Measurements from ENCODE around the gene E2F1. TPM values are rescaled to one million over a fixed set of nuclear protein-coding genes. Genes with fewer than 3 reads are reported as not detected.

Gene E2F1
- total and polyA plus RNA-seq, 2 donors (not counting 1 experiment from before 2014, with no cell fraction given): 2.4 to 2.7 TPM

DNA sequence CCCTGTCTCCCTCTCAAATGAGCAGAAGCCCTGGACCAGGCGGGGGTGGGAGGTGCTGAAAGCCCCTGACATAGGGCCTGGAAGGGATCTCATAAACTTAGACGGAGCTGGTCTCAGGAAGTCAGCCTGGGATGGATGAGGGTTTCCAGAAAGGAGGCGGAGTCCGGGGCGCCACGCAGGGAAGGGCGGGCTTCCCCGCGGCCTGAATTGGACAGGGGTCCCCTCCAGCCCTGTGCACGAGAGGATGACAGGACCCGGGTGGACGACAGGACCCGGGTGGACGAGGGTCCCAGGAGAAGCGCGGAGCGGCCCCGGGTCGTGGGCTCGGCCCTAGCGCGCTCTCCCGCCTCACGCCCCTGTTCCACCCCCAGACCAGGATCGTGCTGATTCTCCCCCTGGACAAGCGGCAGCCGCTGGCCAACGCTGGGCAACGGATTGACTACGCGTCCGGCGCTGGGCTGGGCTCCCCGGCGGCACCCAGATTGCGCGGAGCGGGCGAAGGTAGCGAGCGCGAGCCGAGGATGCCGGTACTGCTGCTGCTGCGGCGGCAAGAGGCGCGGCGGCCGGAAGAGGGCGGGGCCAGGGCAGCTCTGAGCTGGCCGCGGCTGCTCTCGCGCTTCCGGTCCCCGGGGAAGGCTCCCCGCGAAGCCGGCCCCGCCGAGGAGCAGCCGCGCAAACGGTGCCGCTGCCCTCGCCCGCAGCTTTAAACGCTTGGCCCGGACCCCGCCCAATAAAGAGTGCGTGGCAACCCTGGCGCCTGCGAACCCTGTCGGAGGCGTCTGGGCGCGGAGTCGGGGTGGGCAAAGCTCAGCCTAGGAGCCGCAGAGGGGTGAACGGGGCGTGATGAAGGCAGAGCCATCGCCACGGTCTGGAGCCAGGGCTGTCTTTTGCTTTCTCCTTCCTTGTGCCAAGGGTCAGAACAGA lies 22.8 kb downstream of the E2F1 start:
- no peaks in the 10 kb centered on the region for H4K20me1 ChIP-seq (ENCODE audit: control insufficient read depth, insufficient read depth, low read length, poor library complexity, severe bottlenecking)
- peak overlapping the region; percentile 74 for H3K9ac ChIP-seq (ENCODE audit: low read length)
- peak overlapping the region; percentile 90 for H3K4me2 ChIP-seq (replicated peaks; ENCODE audit: low read depth, low read length, poor library complexity, severe bottlenecking)
- peaks cover 6% of the 10 kb centered on the region for H3K79me2 ChIP-seq (ENCODE audit: control insufficient read depth, insufficient read depth, low read length)
- H3K27me3 Mint-ChIP-seq: no peaks in the 10 kb centered on the region
- ATAC-seq (ENCODE audit: low read depth) (peak; percentile 57), DNase-seq (peak; percentile 87)
- POLR2A ChIA-PET: interaction anchor here (0.6 to 1.5 kb wide), 9 partner anchors 12 to 330 kb away, joined by 3 to 8 read pairs (median 3); partner anchors contain the start of genes CBFA2T2, SNTA1 and ZNF341
- TF ChIP-seq CTCF (IDR thresholded peaks at IDR 0.05): peak; percentile 10
- TF ChIP-seq EZH2 (IDR thresholded peaks at IDR 0.05; ENCODE audit: borderline replicate concordance, insufficient read depth, low read depth, low read length, poor library complexity, severe bottlenecking): no peak
- peak overlapping the region; percentile 52 to 77 (median 67) for H3K4me3 ChIP-seq (ENCODE audit: control extremely low read depth in 1 of 5, extremely low read depth in 1 of 5, insufficient read depth in 1 of 5, low read depth in 2 of 5, low read length in 4 of 5)
- H3K27ac ChIP-seq (ENCODE audit: low read length in 2 of 2): peak overlapping the region; percentile 77 to 79
- peaks cover 18 to 38% of the 10 kb centered on the region in 2 donors for H3K4me1 ChIP-seq (ENCODE audit: control insufficient read depth in 2 of 2, insufficient read depth in 2 of 2, low read length in 2 of 2)
- CTCF ChIA-PET: interaction anchor here (0.5 to 2.8 kb wide), 10 partner anchors 8 to 219 kb away, joined by 3 to 20 read pairs (median 4); partner anchors contain the start of gene SNTA1
- no peaks in the 10 kb centered on the region for H3K9me3 ChIP-seq (ENCODE audit: control extremely low read depth in 1 of 3, control insufficient read depth in 2 of 3, insufficient read depth in 1 of 3, low read length in 2 of 3)
- H3K9me3 Mint-ChIP-seq (ENCODE audit: insufficient read depth): no peaks in the 10 kb centered on the region
- H3K4me1 Mint-ChIP-seq: peaks cover 33% of the 10 kb centered on the region
- H3K36me3 ChIP-seq (replicated peaks in 1 of 2; ENCODE audit: control extremely low read depth in 1 of 2, control insufficient read depth in 1 of 2, extremely low read depth in 1 of 2, insufficient read depth in 2 of 2, low read length in 1 of 2): no peaks in the 10 kb centered on the region
- intact Hi-C loops (cut with micrococcal nuclease): loop anchor here (1.0 to 5.0 kb wide), 3 partner anchors 57 to 449 kb away; partner anchors contain the start of genes EIF2S2 and PXMP4
- H3K27ac Mint-ChIP-seq: peak overlapping the region; percentile 85
- WGBS (ENCODE audit: insufficient coverage): 2% methylated on average over 84 of the region's 84 CpGs
- peak overlapping the region; percentile 87 for H3K4me3 Mint-ChIP-seq
- H3K27me3 ChIP-seq (replicated peaks in 1 of 4; ENCODE audit: control extremely low read depth in 1 of 4, control insufficient read depth in 3 of 4, insufficient read depth in 4 of 4, low read length in 3 of 4): no peaks in the 10 kb centered on the region
- peak overlapping the region; percentile 95 for H2AFZ ChIP-seq (ENCODE audit: insufficient read depth, low read depth, low read length, poor library complexity, severe bottlenecking)

Measured in B cell (primary cell).